T-cell (primary cell): ENCODE measurements around the gene PIK3R6. TPM values are rescaled to one million over a fixed set of nuclear protein-coding genes. Genes with fewer than 3 reads are reported as not detected.
A peak's percentile ranks its signal among the peaks of the same experiment; 100 is the strongest.

Experiments used
- ATAC-seq, 4 experiments: fragments of 200-7000 bp in 3 of 4; fragments of 150-1000 bp in 1 of 4; cut with Tn5 transposase; replicated peaks in 1 of 4; 1 replicate in 3 of 4; 2 replicates in 1 of 4; pipeline ENCODE4 v1.10.0; 2021; ENCODE audit warnings: moderate library complexity in 3 of 4, mild to moderate bottlenecking in 2 of 4, moderate number of reproducible peaks in 1 of 4
- CTCF ChIA-PET, 2 donors: fragments of 300-600 bp; sonication (Branson Sonifier 250); formaldehyde crosslinking; loops; one replicate each; lab custom pipeline; 2022; ENCODE audit warnings: antibody characterized with exemption in 2 of 2; lab: Charles Lee
- POLR2A ChIA-PET, 2 donors: fragments of 300-600 bp; sonication (Branson Sonifier 250); formaldehyde crosslinking; loops; one replicate each; lab custom pipeline; 2022; ENCODE audit warnings: antibody characterized with exemption in 2 of 2; lab: Charles Lee
- DNase-seq, 35 experiments: peaks; one replicate each; pipeline versions ENCODE4 v3.0.0 to v3.0.0-alpha.2; 2013 to 2023
- H3K27ac ChIP-seq: one replicate; pipeline ENCODE4 v1.5.1; 2013; ENCODE audit warnings: low read length
- H3K27me3 ChIP-seq, 2 experiments: replicated peaks in 1 of 2; 1 replicate in 1 of 2; 2 replicates in 1 of 2; pipeline versions ENCODE4 v1.6.1 to v1.7.0; 2013; ENCODE audit warnings: low read length in 1 of 2, mixed read lengths in 1 of 2; ENCODE audit not compliant: control insufficient read depth in 2 of 2, insufficient read depth in 2 of 2; ENCODE audit errors: extremely low read depth in 1 of 2
- H3K36me3 ChIP-seq, 2 donors: 1 replicate in 1 of 2; 2 replicates in 1 of 2; pipeline versions ENCODE4 v1.6.1 to v1.7.0; 2013; ENCODE audit warnings: low read length in 1 of 2; ENCODE audit not compliant: control insufficient read depth in 2 of 2, insufficient read depth in 1 of 2; ENCODE audit errors: extremely low read depth in 1 of 2
- H3K4me1 ChIP-seq, 2 experiments: 1 replicate in 1 of 2; 2 replicates in 1 of 2; pipeline versions ENCODE4 v1.6.1 to v1.7.0; 2013; ENCODE audit warnings: low read length in 2 of 2, mixed read lengths in 1 of 2; ENCODE audit not compliant: insufficient read depth in 2 of 2, control insufficient read depth in 1 of 2; ENCODE audit errors: extremely low read depth in 1 of 2
- H3K4me3 ChIP-seq, 2 donors: 1 replicate in 1 of 2; 2 replicates in 1 of 2; pipeline versions ENCODE4 v1.5.1 to v1.7.0; 2013; ENCODE audit warnings: mild to moderate bottlenecking in 2 of 2, low read length in 1 of 2, moderate library complexity in 1 of 2; ENCODE audit not compliant: control insufficient read depth in 1 of 2; ENCODE audit errors: extremely low read depth in 1 of 2
- H3K9me3 ChIP-seq: 2 replicates; pipeline ENCODE4 v1.7.0; 2013
- H3K27ac Mint-ChIP-seq, 2 donors: one replicate each; pipeline ENCODE4 v1.8.0; 2020 to 2021; ENCODE audit warnings: mild to moderate bottlenecking in 2 of 2, mixed read lengths in 2 of 2
- H3K27me3 Mint-ChIP-seq, 2 donors: one replicate each; pipeline ENCODE4 v1.8.0; 2021 to 2022; ENCODE audit warnings: mixed read lengths in 2 of 2
- H3K36me3 Mint-ChIP-seq: one replicate; pipeline ENCODE4 v1.8.0; 2021; ENCODE audit warnings: mixed read lengths
- H3K4me1 Mint-ChIP-seq, 3 donors: one replicate each; pipeline ENCODE4 v1.8.0; 2020 to 2022; ENCODE audit warnings: mixed read lengths in 3 of 3, mild to moderate bottlenecking in 1 of 3
- H3K4me3 Mint-ChIP-seq, 3 donors: one replicate each; pipeline ENCODE4 v1.8.0; 2020 to 2022; ENCODE audit warnings: mild to moderate bottlenecking in 3 of 3, mixed read lengths in 3 of 3, moderate library complexity in 3 of 3
- H3K9me3 Mint-ChIP-seq, 3 donors: one replicate each; pipeline ENCODE4 v1.8.0; 2020 to 2022; ENCODE audit warnings: mixed read lengths in 3 of 3
- WGBS: methylation state at CpG from one replicate; pipeline ENCODE4 v1.1.5; 2013; ENCODE audit warnings: missing lambda C conversion rate; ENCODE audit not compliant: insufficient coverage; 5-methylcytosine and 5-hydroxymethylcytosine counted together
- total RNA-seq, 35 experiments: library from RNA in 6 of 35; stranded (reverse) in 6 of 35; fragments of 120-200 nt in 1 of 35; gene quantifications; one replicate each; pipeline versions ENCODE4 v1.2.1 to v1.2.4 and lab custom pipeline; 2013 to 2026

PIK3R6 gene
- total RNA-seq, 5 donors from 2014 or later (not counting 1 experiment from before 2014, with no cell fraction given): 0.53 to 1.4 (median 0.72) TPM

DNA sequence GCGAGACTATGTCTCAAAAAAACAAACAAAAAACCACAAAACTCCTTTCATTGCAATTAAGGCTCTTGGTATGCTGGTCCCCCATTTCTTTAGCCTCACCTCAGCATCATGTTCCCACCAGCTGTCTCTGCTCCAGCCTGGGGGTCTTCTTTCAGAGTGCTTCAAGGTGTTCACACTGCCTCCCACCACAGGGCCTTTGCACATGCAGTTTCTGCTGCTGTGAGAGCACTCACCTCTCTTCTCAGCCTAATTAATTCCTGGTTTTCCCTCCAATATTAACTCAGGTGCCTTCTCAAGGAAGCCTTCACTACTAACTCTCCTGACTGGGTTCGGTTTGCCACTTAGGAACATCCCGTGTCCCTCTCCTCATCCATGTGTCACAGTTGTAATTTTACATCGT lies 15.9 kb upstream of the PIK3R6 start:
- Histone ChIP-seq H3K27me3 (no peaks in the 10 kb centered on the region), H3K4me1 (peaks cover 0 to 8% of the 10 kb centered on the region in 2 experiments), H3K36me3 (peaks cover 20 to 89% of the 10 kb centered on the region in 2 donors), H3K27ac (no peak overlapping the region), H3K4me3 (no peak overlapping the region), H3K9me3 (no peaks in the 10 kb centered on the region)
- Mint-ChIP-seq H3K4me3 (no peak overlapping the region), H3K4me1 (peaks cover 0 to 5% (median 0%) of the 10 kb centered on the region in 3 donors), H3K9me3 (no peaks in the 10 kb centered on the region), H3K27ac (peak overlapping the region in 1 of 2 donors; percentile 66), H3K36me3 (peaks cover 66% of the 10 kb centered on the region), H3K27me3 (no peaks in the 10 kb centered on the region)
- CTCF ChIA-PET: no interaction called here
- WGBS: 89% methylated on average over 4 of the region's 4 CpGs
- no peak for DNase-seq
- ATAC-seq: no peak
- POLR2A ChIA-PET: no interaction called here

DNA sequence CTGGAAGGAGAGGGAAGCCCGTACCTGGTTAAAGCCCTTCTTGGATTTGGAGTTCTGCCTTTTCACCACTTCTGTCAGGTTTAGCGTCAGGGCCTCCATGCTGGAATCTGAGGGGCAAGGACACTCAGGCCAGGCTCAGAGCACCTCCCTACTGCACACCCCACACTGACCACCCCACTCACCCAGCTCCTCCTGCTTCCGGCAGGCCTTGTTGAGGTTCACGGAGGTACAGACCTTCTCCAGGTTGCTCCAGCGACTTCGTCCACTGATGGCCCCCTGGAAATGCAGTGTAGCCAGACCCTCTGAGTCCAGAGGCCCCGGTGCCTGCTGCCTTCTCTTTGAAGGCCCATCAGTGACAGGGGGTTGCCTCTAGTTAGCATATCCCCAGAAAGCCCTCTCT lies 14.1 kb upstream of the PIK3R6 start:
- Mint-ChIP-seq H3K36me3 (peaks cover 68% of the 10 kb centered on the region), H3K4me3 (no peak overlapping the region), H3K27ac (peak overlapping the region in 1 of 2 donors; percentile 22), H3K4me1 (peaks cover 0 to 5% (median 0%) of the 10 kb centered on the region in 3 donors), H3K9me3 (no peaks in the 10 kb centered on the region), H3K27me3 (no peaks in the 10 kb centered on the region)
- POLR2A ChIA-PET: no interaction called here
- H3K27ac ChIP-seq: no peak overlapping the region
- CTCF ChIA-PET: no interaction called here
- peaks cover 17 to 84% of the 10 kb centered on the region in 2 donors for H3K36me3 ChIP-seq
- H3K9me3 ChIP-seq: no peaks in the 10 kb centered on the region
- DNase-seq (no peak), ATAC-seq (no peak)
- H3K4me1 ChIP-seq: peaks cover 0 to 8% of the 10 kb centered on the region in 2 experiments
- H3K27me3 ChIP-seq: no peaks in the 10 kb centered on the region
- H3K4me3 ChIP-seq: no peak overlapping the region
- 100% methylated on average over 6 of the region's 7 CpGs for WGBS

- ChIA-PET CTCF (no interaction called here), POLR2A (no interaction called here)
- Histone ChIP-seq H3K27ac (no peak overlapping the region), H3K27me3 (no peaks in the 10 kb centered on the region), H3K4me1 (peaks cover 0 to 4% of the 10 kb centered on the region in 2 experiments), H3K36me3 (peaks cover 17 to 77% of the 10 kb centered on the region in 2 donors), H3K4me3 (no peak overlapping the region), H3K9me3 (no peaks in the 10 kb centered on the region)
- DNase-seq (no peak), ATAC-seq (peak in 1 of 4 experiments; percentile 16)
- peaks cover 62% of the 10 kb centered on the region for H3K36me3 Mint-ChIP-seq
- H3K4me3 Mint-ChIP-seq: no peak overlapping the region
- peaks cover 0 to 5% (median 2%) of the 10 kb centered on the region in 3 donors for H3K4me1 Mint-ChIP-seq
- no peak overlapping the region for H3K27ac Mint-ChIP-seq
- WGBS: 100% methylated on average over 5 of the region's 7 CpGs
- H3K27me3 Mint-ChIP-seq: no peaks in the 10 kb centered on the region
- H3K9me3 Mint-ChIP-seq: no peaks in the 10 kb centered on the region
Measured at GRCh38 chr17:8880466-8880865, 13.0 kb upstream of the PIK3R6 start.

GRCh38 chr17:8879410-8879809 lies 11.9 kb upstream of the PIK3R6 start:
- no peaks in the 10 kb centered on the region for H3K9me3 Mint-ChIP-seq
- no peak overlapping the region for H3K27ac Mint-ChIP-seq
- peaks cover 0 to 13% (median 9%) of the 10 kb centered on the region in 3 donors for H3K4me1 Mint-ChIP-seq
- ATAC-seq (no peak), DNase-seq (no peak)
- no peaks in the 10 kb centered on the region for H3K27me3 Mint-ChIP-seq
- POLR2A ChIA-PET: no interaction called here
- Histone ChIP-seq H3K4me3 (no peak overlapping the region), H3K27me3 (no peaks in the 10 kb centered on the region), H3K27ac (no peak overlapping the region), H3K9me3 (no peaks in the 10 kb centered on the region), H3K36me3 (peaks cover 13 to 69% of the 10 kb centered on the region in 2 donors), H3K4me1 (peaks cover 0 to 4% of the 10 kb centered on the region in 2 experiments)
- 87% methylated on average over 3 of the region's 7 CpGs for WGBS
- CTCF ChIA-PET: no interaction called here
- peaks cover 59% of the 10 kb centered on the region for H3K36me3 Mint-ChIP-seq
- no peak overlapping the region for H3K4me3 Mint-ChIP-seq

DNA sequence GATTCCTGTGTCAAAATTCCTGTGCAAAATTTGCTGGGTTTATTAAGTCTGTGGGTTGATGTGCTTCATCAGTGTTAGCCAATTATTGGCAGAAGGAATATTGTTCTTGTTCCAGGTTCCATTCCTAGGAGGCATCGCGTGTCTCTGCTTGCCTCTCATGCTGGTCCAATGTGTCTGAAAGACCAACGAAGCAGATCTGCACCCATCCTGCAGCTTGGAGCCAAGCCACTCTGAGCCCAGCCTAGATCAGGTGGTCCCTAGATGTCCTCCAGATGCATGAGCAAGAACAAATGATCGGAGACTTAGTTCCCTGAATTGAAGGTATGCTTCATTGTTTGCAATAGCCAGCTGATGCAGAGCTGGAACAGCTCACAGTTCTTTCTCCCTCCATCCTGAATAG lies 10.5 kb upstream of the PIK3R6 start:
- ChIA-PET POLR2A (interaction anchor here in 1 of 2 donors (0.6 kb wide), 1 partner anchor 29 kb away, joined by 3 read pairs; no protein-coding TSS in a partner anchor), CTCF (interaction anchor here in 1 of 2 donors (0.5 kb wide), 1 partner anchor 123 kb away, joined by 4 read pairs; no protein-coding TSS in a partner anchor)
- H3K4me3 ChIP-seq: no peak overlapping the region
- no peaks in the 10 kb centered on the region for H3K27me3 ChIP-seq
- Mint-ChIP-seq H3K27me3 (no peaks in the 10 kb centered on the region), H3K4me3 (no peak overlapping the region), H3K9me3 (no peaks in the 10 kb centered on the region), H3K27ac (peak overlapping the region; percentile 3 to 53), H3K36me3 (peaks cover 48% of the 10 kb centered on the region), H3K4me1 (peaks cover 0 to 21% (median 17%) of the 10 kb centered on the region in 3 donors)
- H3K4me1 ChIP-seq: peaks cover 0 to 4% of the 10 kb centered on the region in 2 experiments
- 100% methylated on average over 4 of the region's 4 CpGs for WGBS
- ATAC-seq (no peak), DNase-seq (no peak)
- H3K27ac ChIP-seq: no peak overlapping the region
- peaks cover 7 to 56% of the 10 kb centered on the region in 2 donors for H3K36me3 ChIP-seq
- H3K9me3 ChIP-seq: no peaks in the 10 kb centered on the region

- no peak for DNase-seq
- Histone ChIP-seq H3K36me3 (peaks cover 2 to 36% of the 10 kb centered on the region in 2 donors), H3K9me3 (no peaks in the 10 kb centered on the region), H3K4me3 (no peak overlapping the region), H3K4me1 (peaks cover 0 to 4% of the 10 kb centered on the region in 2 experiments), H3K27me3 (no peaks in the 10 kb centered on the region), H3K27ac (no peak overlapping the region)
- Mint-ChIP-seq H3K36me3 (peaks cover 31% of the 10 kb centered on the region), H3K4me1 (peaks cover 0 to 21% (median 19%) of the 10 kb centered on the region in 3 donors), H3K27ac (no peak overlapping the region), H3K27me3 (no peaks in the 10 kb centered on the region), H3K4me3 (no peak overlapping the region), H3K9me3 (no peaks in the 10 kb centered on the region)
- ATAC-seq: no peak
- CTCF ChIA-PET: no interaction called here
- no CpG with 5 or more reads among the region's 5 CpGs for WGBS
- POLR2A ChIA-PET: interaction anchor here (0.5 kb wide), 2 partner anchors 16 to 45 kb away, joined by 4 to 5 read pairs; no protein-coding TSS in a partner anchor
Measured at GRCh38 chr17:8875957-8876356, 8.5 kb upstream of the PIK3R6 start.
